Neural progenitor cell (in vitro differentiated cells): Measurements from ENCODE around the gene PRR30. TPM values are rescaled to one million over a fixed set of nuclear protein-coding genes. Genes with fewer than 3 reads are reported as not detected.

ENCODE experiments used
- DNase-seq: peaks from one replicate; pipeline ENCODE4 v3.0.0-alpha.2; 2016; ENCODE audit warnings: low spot score
- H2AFZ ChIP-seq: fragments of 200-600 bp; sonication (generic); replicated peaks from 2 replicates; pipeline ENCODE4 v1.6.1; 2016; ENCODE audit warnings: antibody characterized with exemption
- H3F3A ChIP-seq: fragments of 200-600 bp; sonication (generic); 2 replicates; pipeline ENCODE4 v1.6.1; 2016; ENCODE audit warnings: antibody characterized with exemption, low read depth
- H3K27ac ChIP-seq: fragments of 200-600 bp; sonication (generic); 2 replicates; pipeline ENCODE4 v1.5.1; 2016; ENCODE audit warnings: mild to moderate bottlenecking
- H3K27me3 ChIP-seq: fragments of 200-600 bp; sonication (generic); 2 replicates; pipeline ENCODE4 v1.6.1; 2016; ENCODE audit warnings: mild to moderate bottlenecking, moderate library complexity
- H3K36me3 ChIP-seq: fragments of 200-600 bp; sonication (generic); 2 replicates; pipeline ENCODE4 v1.5.1; 2016
- H3K4me1 ChIP-seq: fragments of 200-600 bp; sonication (generic); 2 replicates; pipeline ENCODE4 v1.6.1; 2016; ENCODE audit warnings: mixed run types
- H3K4me2 ChIP-seq: fragments of 200-600 bp; sonication (generic); 2 replicates; pipeline ENCODE4 v1.6.1; 2016
- H3K4me3 ChIP-seq: fragments of 200-600 bp; sonication (generic); 2 replicates; pipeline ENCODE4 v1.5.1; 2016
- H3K79me2 ChIP-seq: fragments of 200-600 bp; sonication (generic); 2 replicates; pipeline ENCODE4 v1.6.1; 2016; ENCODE audit warnings: low read depth
- H3K9ac ChIP-seq: fragments of 200-600 bp; sonication (generic); 2 replicates; pipeline ENCODE4 v1.6.1; 2016
- H3K9me3 ChIP-seq: fragments of 200-600 bp; sonication (generic); 2 replicates; pipeline ENCODE4 v1.5.1; 2016; ENCODE audit warnings: low read depth
- H4K20me1 ChIP-seq: fragments of 200-600 bp; sonication (generic); 2 replicates; pipeline ENCODE4 v1.6.1; 2016; ENCODE audit warnings: low read depth
- H3K27ac Mint-ChIP-seq: 3 replicates; pipeline ENCODE4 v1.8.0; 2021; ENCODE audit warnings: mixed read lengths
- H3K27me3 Mint-ChIP-seq: 2 replicates; pipeline ENCODE4 v1.8.0; 2022; ENCODE audit warnings: low read depth, mild to moderate bottlenecking, inconsistent platforms, moderate library complexity, mixed read lengths; ENCODE audit not compliant: insufficient read depth
- H3K36me3 Mint-ChIP-seq: 3 replicates; pipeline ENCODE4 v1.8.0; 2021; ENCODE audit warnings: mixed read lengths
- H3K4me1 Mint-ChIP-seq: 3 replicates; pipeline ENCODE4 v1.8.0; 2021; ENCODE audit warnings: mixed read lengths
- H3K4me3 Mint-ChIP-seq: 3 replicates; pipeline ENCODE4 v1.8.0; 2021; ENCODE audit warnings: mild to moderate bottlenecking, moderate library complexity, mixed read lengths
- H3K9me3 Mint-ChIP-seq: 3 replicates; pipeline ENCODE4 v1.8.0; 2020; ENCODE audit warnings: mixed read lengths
- EZH2 ChIP-seq: fragments of 200-600 bp; sonication (generic); IDR thresholded peaks from 2 replicates; pipeline ENCODE4 v1.6.1; 2017; ENCODE audit warnings: antibody characterized with exemption, mild to moderate bottlenecking, moderate library complexity
- EZH2phosphoT487 ChIP-seq: fragments of 200-600 bp; sonication (generic); IDR thresholded peaks from 2 replicates; pipeline ENCODE4 v1.6.1; 2017; ENCODE audit warnings: antibody characterized with exemption
- total RNA-seq: library from RNA; depleted of rRNA; stranded (reverse); fragments of >200 nt; gene quantifications from 2 replicates; pipeline ENCODE4 v1.2.3, GENCODE V29; 2015; ENCODE audit warnings: low replicate concordance
- TF ChIP-seq, protein P1 (sequence below): fragments of 200-600 bp; sonication (generic); IDR thresholded peaks from 2 replicates; pipeline ENCODE4 v1.5.1; 2017; ENCODE audit warnings: antibody characterized with exemption, mild to moderate bottlenecking

PRR30 gene
- total RNA-seq, 1 donor from 2014 or later: not detected

DNA sequence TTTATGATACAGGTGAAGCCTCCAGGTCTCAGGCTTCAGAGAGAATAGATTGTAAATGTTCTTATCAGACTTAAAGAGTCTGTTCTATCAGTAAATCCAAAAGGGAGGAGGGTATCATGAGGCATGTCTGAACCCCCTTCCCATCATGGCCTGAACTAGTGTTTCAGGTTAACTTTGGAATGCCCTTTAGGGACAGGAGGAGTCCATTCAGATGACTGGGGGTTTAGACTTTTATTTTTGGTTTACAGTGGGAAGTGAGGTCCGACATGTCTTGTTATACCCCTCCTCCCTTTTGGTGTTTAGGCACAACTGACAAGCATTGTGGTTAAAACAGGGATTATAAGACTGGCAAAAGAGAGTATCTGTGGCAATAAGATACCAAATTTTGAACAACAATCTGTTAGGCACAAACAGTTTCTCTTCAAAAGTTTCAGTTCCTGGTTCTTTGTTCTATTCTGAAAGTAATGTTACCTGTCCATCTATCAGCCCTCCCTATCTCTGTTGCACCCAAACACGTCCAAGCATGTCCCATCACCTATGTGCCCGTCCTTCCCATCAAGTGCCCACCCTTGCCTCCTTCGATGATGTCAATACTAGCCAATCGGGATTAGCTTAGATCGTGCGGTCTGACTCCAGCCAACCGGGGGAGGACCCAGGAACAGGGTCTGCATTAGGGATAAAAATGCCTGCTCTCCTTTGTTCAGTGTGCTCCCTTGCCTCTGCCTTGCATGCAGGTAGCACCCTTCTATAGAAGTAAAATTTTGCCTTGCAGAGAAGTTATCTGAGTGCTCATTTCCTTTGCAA, 26.0 kb upstream of the PRR30 start:
- Histone ChIP-seq H3F3A (peaks cover 3% of the 10 kb centered on the region), H3K4me1 (peaks cover 4% of the 10 kb centered on the region), H3K27me3 (peaks cover 2% of the 10 kb centered on the region), H3K4me3 (no peak overlapping the region), H3K36me3 (no peaks in the 10 kb centered on the region), H4K20me1 (no peaks in the 10 kb centered on the region), H3K9me3 (no peaks in the 10 kb centered on the region), H3K9ac (no peak overlapping the region), H3K27ac (no peak overlapping the region), H2AFZ (peak overlapping the region; percentile 94), H3K79me2 (no peaks in the 10 kb centered on the region), H3K4me2 (no peak overlapping the region)
- Mint-ChIP-seq H3K9me3 (no peaks in the 10 kb centered on the region), H3K4me3 (no peak overlapping the region), H3K4me1 (no peaks in the 10 kb centered on the region), H3K27me3 (peaks cover 2% of the 10 kb centered on the region), H3K27ac (no peak overlapping the region), H3K36me3 (no peaks in the 10 kb centered on the region)
- TF ChIP-seq EZH2phosphoT487: no peak
- no peak for TF ChIP-seq EZH2
- TF ChIP-seq, protein P1, sequence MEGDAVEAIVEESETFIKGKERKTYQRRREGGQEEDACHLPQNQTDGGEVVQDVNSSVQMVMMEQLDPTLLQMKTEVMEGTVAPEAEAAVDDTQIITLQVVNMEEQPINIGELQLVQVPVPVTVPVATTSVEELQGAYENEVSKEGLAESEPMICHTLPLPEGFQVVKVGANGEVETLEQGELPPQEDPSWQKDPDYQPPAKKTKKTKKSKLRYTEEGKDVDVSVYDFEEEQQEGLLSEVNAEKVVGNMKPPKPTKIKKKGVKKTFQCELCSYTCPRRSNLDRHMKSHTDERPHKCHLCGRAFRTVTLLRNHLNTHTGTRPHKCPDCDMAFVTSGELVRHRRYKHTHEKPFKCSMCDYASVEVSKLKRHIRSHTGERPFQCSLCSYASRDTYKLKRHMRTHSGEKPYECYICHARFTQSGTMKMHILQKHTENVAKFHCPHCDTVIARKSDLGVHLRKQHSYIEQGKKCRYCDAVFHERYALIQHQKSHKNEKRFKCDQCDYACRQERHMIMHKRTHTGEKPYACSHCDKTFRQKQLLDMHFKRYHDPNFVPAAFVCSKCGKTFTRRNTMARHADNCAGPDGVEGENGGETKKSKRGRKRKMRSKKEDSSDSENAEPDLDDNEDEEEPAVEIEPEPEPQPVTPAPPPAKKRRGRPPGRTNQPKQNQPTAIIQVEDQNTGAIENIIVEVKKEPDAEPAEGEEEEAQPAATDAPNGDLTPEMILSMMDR: no peak
- no peak for DNase-seq

DNA sequence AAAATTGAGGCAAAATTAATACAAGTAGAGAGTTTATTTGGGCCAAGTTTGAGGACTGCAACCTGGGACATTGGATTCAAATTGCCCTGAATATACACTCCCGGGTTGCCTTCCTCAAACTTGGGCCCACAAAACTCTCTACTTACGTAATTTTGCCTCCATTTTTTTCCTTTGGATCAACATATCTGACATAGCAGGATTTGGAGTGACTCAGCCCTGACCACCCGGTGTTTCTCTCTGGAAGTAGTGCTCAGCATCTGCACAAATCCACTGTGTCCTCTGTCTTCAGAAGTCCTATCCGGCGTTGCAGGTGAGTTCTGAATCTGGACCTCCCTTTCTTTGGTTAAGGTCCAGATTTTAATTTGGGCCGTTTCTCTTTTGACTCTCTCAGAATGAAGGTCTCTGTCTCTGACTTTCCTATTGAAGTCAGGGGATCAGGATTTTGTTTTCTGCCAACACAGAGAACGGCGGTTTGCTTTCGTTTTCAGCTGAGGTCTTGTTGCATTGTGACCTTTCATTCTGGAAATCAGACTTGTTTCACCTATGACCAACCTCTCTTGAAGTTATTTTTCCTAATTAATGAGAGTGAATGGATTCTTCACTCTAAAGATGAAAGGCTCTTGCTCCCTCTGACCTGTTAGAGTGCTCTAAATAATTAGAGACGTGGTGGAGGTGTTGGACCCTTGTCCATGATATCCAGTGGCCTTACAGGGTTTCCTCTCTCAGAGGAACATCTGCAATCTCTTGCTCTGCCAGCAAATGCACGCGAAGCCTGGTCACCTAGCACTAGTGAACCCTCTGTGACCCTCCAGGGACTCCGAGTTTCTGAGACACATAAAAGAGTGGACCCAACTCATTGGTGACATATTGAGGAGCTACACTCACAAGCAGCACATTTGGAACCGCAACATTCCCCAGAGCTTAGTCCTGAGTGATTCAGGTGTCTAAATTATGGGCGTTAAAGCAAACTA, 23.2 kb upstream of the PRR30 start:
- Mint-ChIP-seq H3K4me3 (no peak overlapping the region), H3K4me1 (no peaks in the 10 kb centered on the region), H3K36me3 (no peaks in the 10 kb centered on the region), H3K27ac (no peak overlapping the region), H3K27me3 (no peaks in the 10 kb centered on the region), H3K9me3 (no peaks in the 10 kb centered on the region)
- peaks cover 2% of the 10 kb centered on the region for H3F3A ChIP-seq
- H4K20me1 ChIP-seq: no peaks in the 10 kb centered on the region
- H3K79me2 ChIP-seq: no peaks in the 10 kb centered on the region
- H2AFZ ChIP-seq: no peak overlapping the region
- H3K4me3 ChIP-seq: no peak overlapping the region
- H3K4me1 ChIP-seq: peaks cover 4% of the 10 kb centered on the region
- H3K27me3 ChIP-seq: no peaks in the 10 kb centered on the region
- no peaks in the 10 kb centered on the region for H3K9me3 ChIP-seq
- H3K9ac ChIP-seq: no peak overlapping the region
- no peak overlapping the region for H3K4me2 ChIP-seq
- H3K36me3 ChIP-seq: no peaks in the 10 kb centered on the region
- DNase-seq: no peak
- H3K27ac ChIP-seq: no peak overlapping the region
- no peak for TF ChIP-seq EZH2
- TF ChIP-seq, protein P1: no peak
- TF ChIP-seq EZH2phosphoT487: no peak

DNA sequence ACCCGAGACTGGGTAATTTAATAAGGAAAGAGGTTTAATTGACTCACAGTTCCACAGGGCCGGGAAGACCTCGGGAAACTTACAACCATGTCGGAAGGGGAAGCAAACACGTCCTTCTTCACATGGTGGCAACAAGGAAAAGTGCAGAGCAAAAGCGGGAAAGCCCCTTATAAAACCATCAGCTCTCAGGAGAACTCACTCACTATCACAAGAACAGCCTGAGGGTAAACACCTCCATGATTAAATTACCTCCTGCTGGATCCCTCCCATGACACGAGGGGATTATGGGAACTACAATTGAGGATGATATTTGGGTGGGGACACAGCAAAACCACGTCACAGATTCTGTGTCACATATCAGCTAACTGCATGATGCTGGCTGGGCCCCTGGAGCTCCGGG, 21.0 kb upstream of the PRR30 start:
- Histone ChIP-seq H3K79me2 (no peaks in the 10 kb centered on the region), H3K27me3 (no peaks in the 10 kb centered on the region), H4K20me1 (no peaks in the 10 kb centered on the region), H3K4me2 (no peak overlapping the region), H3K27ac (no peak overlapping the region), H3K36me3 (no peaks in the 10 kb centered on the region), H2AFZ (peak overlapping the region; percentile 34), H3K9me3 (no peaks in the 10 kb centered on the region), H3K4me3 (no peak overlapping the region), H3F3A (no peaks in the 10 kb centered on the region), H3K9ac (no peak overlapping the region), H3K4me1 (no peaks in the 10 kb centered on the region)
- peaks cover 2% of the 10 kb centered on the region for H3K27me3 Mint-ChIP-seq
- H3K4me3 Mint-ChIP-seq: no peak overlapping the region
- no peak for DNase-seq
- no peak for TF ChIP-seq EZH2
- TF ChIP-seq, protein P1: no peak
- TF ChIP-seq EZH2phosphoT487: no peak
- no peaks in the 10 kb centered on the region for H3K4me1 Mint-ChIP-seq
- H3K27ac Mint-ChIP-seq: peak overlapping the region; percentile 53
- H3K36me3 Mint-ChIP-seq: no peaks in the 10 kb centered on the region
- H3K9me3 Mint-ChIP-seq: no peaks in the 10 kb centered on the region
